CD4-positive, alpha-beta T cell treated with Interleukin-17A for 4 hours (primary cell): Measurements from ENCODE around the gene HS3ST2.

Source experiments
- DNase-seq: peaks from one replicate; pipeline ENCODE4 v3.0.0-alpha.2; 2020; ENCODE audit warnings: mixed read lengths

Gene HS3ST2

GRCh38 chr16:22813948-22814710 is at the start of gene HS3ST2:
Gene HS3ST2 (plus strand): TSS chr16:22814162. CDS start chr16:22814611, 449 bp downstream.
- no peak for DNase-seq

- DNase-seq, result no peak
Measured at GRCh38 chr16:22764662-22765327, 49.2 kb upstream of the HS3ST2 start.

- no peak for DNase-seq
Measured at GRCh38 chr16:22765479-22765878, 48.5 kb upstream of the HS3ST2 start.

- DNase-seq, result no peak
Measured at GRCh38 chr16:22770866-22771265, 43.1 kb upstream of the HS3ST2 start.

GRCh38 chr16:22771551-22771950 is 42.4 kb upstream of the HS3ST2 start:
- no peak for DNase-seq

- DNase-seq, result no peak
Measured at GRCh38 chr16:22775220-22775922, 38.6 kb upstream of the HS3ST2 start.

- no peak for DNase-seq
Measured at GRCh38 chr16:22781480-22781879, 32.5 kb upstream of the HS3ST2 start.

GRCh38 chr16:22782314-22782713 is 31.6 kb upstream of the HS3ST2 start:
- DNase-seq, result no peak

GRCh38 chr16:22784690-22785214 is 29.2 kb upstream of the HS3ST2 start:
- no peak for DNase-seq

GRCh38 chr16:22785552-22785951 is 28.4 kb upstream of the HS3ST2 start:
- DNase-seq, result no peak

- DNase-seq, result no peak
Measured at GRCh38 chr16:22786284-22786683, 27.7 kb upstream of the HS3ST2 start.

GRCh38 chr16:22786691-22787090 is 27.3 kb upstream of the HS3ST2 start:
- DNase-seq, result no peak

GRCh38 chr16:22787466-22788192 is 26.3 kb upstream of the HS3ST2 start:
- no peak for DNase-seq

GRCh38 chr16:22788193-22788530 is 25.8 kb upstream of the HS3ST2 start:
- no peak for DNase-seq

- no peak for DNase-seq
Measured at GRCh38 chr16:22789281-22789945, 24.5 kb upstream of the HS3ST2 start.

- DNase-seq, result no peak
Measured at GRCh38 chr16:22797551-22797950, 16.4 kb upstream of the HS3ST2 start.

- DNase-seq, result no peak
Measured at GRCh38 chr16:22799113-22799512, 14.8 kb upstream of the HS3ST2 start.

GRCh38 chr16:22804893-22805292 is 9.1 kb upstream of the HS3ST2 start:
- DNase-seq, result no peak

- no peak for DNase-seq
Measured at GRCh38 chr16:22805326-22805725, 8.6 kb upstream of the HS3ST2 start.

- no peak for DNase-seq
Measured at GRCh38 chr16:22806811-22807210, 7.2 kb upstream of the HS3ST2 start.

GRCh38 chr16:22810226-22810625 is 3.7 kb upstream of the HS3ST2 start:
- no peak for DNase-seq

- no peak for DNase-seq
Measured at GRCh38 chr16:22813223-22813947, 577 bp upstream of the HS3ST2 start.
